AG04449 (cell line): ENCODE measurements around the gene COL13A1.
A peak's percentile ranks its signal among the peaks of the same experiment; 100 is the strongest.

Source experiments
- CTCF ChIA-PET: fragments of 350-600 bp; formaldehyde crosslinking; extraction: SDS; loops from one replicate; lab custom pipeline; 2021; ENCODE audit warnings: antibody characterized with exemption; lab: Yijun Ruan, JAX
- POLR2A ChIA-PET: fragments of 400-600, 350-600 bp; formaldehyde crosslinking; extraction: SDS; loops from one replicate; lab custom pipeline; 2020; ENCODE audit warnings: antibody characterized with exemption, inconsistent platforms; lab: Yijun Ruan, JAX
- DNase-seq: peaks from one replicate; pipeline ENCODE4 v3.0.0-alpha.2; 2010; ENCODE audit warnings: low read depth, low spot score
- H3K4me3 ChIP-seq: 2 replicates; pipeline ENCODE4 v1.5.1; 2011; ENCODE audit warnings: low read depth, mild to moderate bottlenecking, control low read depth, low read length
- TF ChIP-seq, protein P1 (sequence below): IDR thresholded peaks from one replicate; pipeline ENCODE4 v1.5.1; 2011; ENCODE audit warnings: mild to moderate bottlenecking, moderate library complexity, low read length, control low read depth, inconsistent platforms; ENCODE audit not compliant: insufficient read depth; ENCODE audit errors: missing control alignments

COL13A1 gene

DNA sequence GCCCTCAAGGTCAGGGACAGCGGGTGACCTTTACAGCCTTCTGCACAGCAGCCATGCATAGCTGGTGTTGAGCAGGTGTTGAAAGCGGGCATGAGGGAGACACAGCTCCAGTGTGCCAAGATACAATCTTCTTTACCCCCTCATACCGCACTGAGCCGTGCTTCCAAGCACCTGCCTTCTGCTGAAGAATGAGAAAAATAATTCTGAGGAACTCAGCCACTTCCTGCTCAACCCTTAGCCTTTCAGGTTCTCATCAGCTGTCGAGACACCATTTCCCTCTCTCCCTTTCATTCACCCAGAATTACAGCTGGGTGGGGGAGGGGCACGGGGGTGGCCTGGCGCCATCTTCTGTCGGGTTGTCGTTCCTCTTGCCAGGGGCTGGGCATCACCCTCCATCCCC, 58.6 kb downstream of the COL13A1 start:
- no peak overlapping the region for H3K4me3 ChIP-seq
- ChIA-PET CTCF (interaction anchor here (1.4 to 3.8 kb wide), 3 partner anchors 55 to 60 kb away, joined by 4 to 15 read pairs (median 4); partner anchors contain the start of gene COL13A1), POLR2A (no interaction called here)
- DNase-seq, result no peak
- TF ChIP-seq, protein P1, sequence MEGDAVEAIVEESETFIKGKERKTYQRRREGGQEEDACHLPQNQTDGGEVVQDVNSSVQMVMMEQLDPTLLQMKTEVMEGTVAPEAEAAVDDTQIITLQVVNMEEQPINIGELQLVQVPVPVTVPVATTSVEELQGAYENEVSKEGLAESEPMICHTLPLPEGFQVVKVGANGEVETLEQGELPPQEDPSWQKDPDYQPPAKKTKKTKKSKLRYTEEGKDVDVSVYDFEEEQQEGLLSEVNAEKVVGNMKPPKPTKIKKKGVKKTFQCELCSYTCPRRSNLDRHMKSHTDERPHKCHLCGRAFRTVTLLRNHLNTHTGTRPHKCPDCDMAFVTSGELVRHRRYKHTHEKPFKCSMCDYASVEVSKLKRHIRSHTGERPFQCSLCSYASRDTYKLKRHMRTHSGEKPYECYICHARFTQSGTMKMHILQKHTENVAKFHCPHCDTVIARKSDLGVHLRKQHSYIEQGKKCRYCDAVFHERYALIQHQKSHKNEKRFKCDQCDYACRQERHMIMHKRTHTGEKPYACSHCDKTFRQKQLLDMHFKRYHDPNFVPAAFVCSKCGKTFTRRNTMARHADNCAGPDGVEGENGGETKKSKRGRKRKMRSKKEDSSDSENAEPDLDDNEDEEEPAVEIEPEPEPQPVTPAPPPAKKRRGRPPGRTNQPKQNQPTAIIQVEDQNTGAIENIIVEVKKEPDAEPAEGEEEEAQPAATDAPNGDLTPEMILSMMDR, result no peak

DNA sequence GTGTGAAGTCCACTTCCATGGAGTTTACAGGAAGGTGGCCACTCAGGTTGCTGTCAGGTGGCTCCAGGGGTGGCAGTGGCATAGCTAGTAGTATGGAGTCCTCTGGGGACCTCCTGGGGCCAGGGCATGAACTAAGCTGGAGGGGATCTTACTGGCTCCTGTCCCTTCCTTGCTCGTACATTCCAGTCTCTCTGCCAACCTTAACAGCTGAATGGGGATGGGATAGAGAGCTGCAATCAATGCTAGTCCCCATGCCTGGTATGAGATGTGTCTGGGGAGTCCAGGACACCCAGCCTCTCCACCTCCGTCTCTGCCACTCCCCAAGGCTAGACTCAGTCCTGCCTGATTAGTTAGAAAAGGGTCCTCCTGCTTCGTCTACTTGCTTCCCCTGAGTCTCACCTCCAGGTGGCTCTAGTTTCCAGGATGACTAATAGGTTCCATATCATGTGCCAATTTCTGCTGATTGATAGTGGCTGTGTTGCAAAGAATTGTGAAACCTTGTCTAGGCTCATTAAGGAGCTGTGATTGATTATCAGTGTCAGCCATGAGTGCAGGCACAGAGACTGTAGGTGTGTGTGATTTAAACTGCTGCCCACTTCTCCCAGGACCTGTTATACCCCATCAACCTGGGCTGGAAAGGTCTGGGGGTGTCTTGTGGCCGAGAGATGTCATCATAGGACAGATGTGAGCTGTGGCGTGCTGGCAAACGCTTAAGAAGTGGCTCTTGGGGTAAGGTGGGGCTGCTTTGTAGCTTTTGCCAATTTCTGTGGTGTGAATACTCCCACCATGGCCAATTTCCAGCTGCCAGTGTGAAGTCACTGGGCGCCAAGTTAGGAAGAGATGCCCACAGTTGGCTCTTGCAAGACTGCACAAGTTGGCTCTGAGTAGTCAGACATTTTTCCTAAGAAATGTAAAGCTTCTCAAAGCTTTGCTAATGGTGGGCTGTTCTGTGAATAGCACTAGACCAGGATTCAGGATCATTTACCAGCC, 59.8 kb downstream of the COL13A1 start:
- CTCF ChIA-PET, result interaction anchor here (0.6 to 3.8 kb wide), 11 partner anchors 9 to 453 kb away, joined by 3 to 15 read pairs (median 4); partner anchors contain the start of gene COL13A1
- POLR2A ChIA-PET, result no interaction called here
- no peak overlapping the region for H3K4me3 ChIP-seq
- DNase-seq, result no peak
- TF ChIP-seq, protein P1, result peak; percentile 36

DNA sequence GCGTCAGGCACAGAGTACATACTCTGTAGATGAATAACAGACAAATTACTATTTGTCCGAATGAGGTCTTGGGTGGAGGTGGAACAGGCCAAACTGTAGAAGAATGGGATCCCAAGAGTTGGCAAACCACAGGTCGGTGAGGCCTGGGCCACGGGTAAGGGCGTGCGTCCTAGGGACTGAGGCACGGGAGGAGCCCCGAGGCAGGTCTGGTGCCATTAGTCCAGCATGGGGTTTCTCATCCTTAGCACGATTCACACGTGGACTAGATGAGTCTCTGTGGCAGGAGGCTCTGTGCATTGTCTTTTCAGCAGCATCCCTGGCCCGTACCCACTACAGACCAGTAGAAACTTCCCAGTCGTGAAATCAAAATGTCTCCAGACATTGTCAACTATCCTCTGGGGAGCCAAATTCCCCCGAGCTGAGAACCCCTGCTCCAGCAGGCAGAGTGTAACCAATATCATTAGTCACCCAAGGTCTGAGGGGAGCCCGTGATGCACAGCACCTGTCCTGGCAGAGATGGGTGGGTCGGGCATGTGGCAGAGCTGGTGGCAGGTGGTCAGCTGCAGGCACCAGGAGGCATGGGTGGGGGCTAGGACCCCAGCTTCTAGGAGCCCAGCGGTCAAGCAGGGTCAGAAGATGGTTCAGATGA, 61.3 kb downstream of the COL13A1 start:
- no peak overlapping the region for H3K4me3 ChIP-seq
- POLR2A ChIA-PET, result no interaction called here
- TF ChIP-seq, protein P1, result no peak
- CTCF ChIA-PET, result interaction anchor here (0.9 to 3.8 kb wide), 8 partner anchors 12 to 219 kb away, joined by 3 to 15 read pairs (median 4); no protein-coding TSS in a partner anchor
- DNase-seq, result no peak

DNA sequence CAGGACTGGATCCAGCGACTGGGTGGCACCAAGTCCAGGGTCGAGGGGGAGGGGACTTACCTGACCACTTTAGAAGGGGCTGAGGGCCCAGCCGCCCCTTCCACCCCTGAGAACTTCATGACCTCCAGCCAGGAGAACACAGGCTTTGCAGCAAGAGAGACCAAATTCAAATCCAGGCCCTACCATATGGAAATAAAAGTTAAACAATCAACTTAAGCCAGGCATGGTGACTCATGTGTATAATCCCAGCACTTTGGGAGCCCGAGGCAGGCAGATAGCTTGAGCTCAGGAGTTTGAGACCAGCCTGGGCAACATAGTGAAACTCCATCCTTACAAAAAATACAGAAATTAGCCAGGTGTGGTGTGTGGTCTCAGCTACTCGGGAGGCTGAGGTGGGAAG, 61.9 kb downstream of the COL13A1 start:
- TF ChIP-seq, protein P1, result no peak
- POLR2A ChIA-PET, result no interaction called here
- H3K4me3 ChIP-seq, result no peak overlapping the region
- no peak for DNase-seq
- CTCF ChIA-PET, result interaction anchor here (0.9 to 1.3 kb wide), 4 partner anchors 12 to 63 kb away, joined by 3 to 5 read pairs (median 3); no protein-coding TSS in a partner anchor

DNA sequence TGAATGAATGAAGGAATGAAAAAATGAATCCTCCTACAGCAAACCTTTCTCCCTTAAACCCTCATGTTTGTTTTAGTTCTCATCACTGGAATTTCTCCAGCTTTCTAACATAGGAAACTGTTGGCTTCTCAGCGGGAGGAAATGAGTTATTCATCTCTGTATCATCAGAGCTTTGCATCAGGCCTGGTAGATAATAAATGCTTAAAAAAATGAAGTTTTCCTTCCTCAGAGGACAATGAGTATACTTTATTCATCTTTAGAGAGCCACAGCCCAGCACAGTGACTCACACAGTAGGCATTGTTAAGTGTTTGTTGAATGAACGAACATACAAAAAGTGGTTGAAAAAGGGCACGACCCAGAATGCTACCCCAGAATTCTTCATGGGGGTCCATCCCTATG, 62.6 kb downstream of the COL13A1 start:
- no peak for DNase-seq
- TF ChIP-seq, protein P1, result no peak
- POLR2A ChIA-PET, result interaction anchor here (0.6 to 1.0 kb wide), 2 partner anchors 26 to 73 kb away, joined by 3 read pairs; no protein-coding TSS in a partner anchor
- H3K4me3 ChIP-seq, result no peak overlapping the region
- CTCF ChIA-PET, result interaction anchor here (0.6 to 2.5 kb wide), 4 partner anchors 20 to 63 kb away, joined by 3 to 10 read pairs (median 4); no protein-coding TSS in a partner anchor
